H9 (cell line): ENCODE results near the gene ZBP1. TPM values are rescaled to one million over a fixed set of nuclear protein-coding genes. Genes with fewer than 3 reads are reported as not detected.

Experiments
- DNase-seq: peaks from one replicate; pipeline ENCODE4 v3.0.0-alpha.2; 2017
- H2AFZ ChIP-seq: one replicate; pipeline ENCODE4 v1.6.1; 2013; ENCODE audit warnings: mild to moderate bottlenecking, low read length, control low read depth, moderate library complexity
- H2AK5ac ChIP-seq: 2 replicates; pipeline ENCODE4 v1.6.1; 2013; ENCODE audit warnings: low read length, control low read depth, mixed read lengths; ENCODE audit not compliant: insufficient read length
- H2BK120ac ChIP-seq: one replicate; pipeline ENCODE4 v1.6.1; 2013; ENCODE audit warnings: low read depth, mild to moderate bottlenecking, low read length, control low read depth, inconsistent platforms; ENCODE audit not compliant: poor library complexity, severe bottlenecking
- H2BK12ac ChIP-seq: 2 replicates; pipeline ENCODE4 v1.6.1; 2013; ENCODE audit warnings: low read length, control low read depth, mixed read lengths, low read depth; ENCODE audit not compliant: insufficient read length
- H2BK15ac ChIP-seq: 2 replicates; pipeline ENCODE4 v1.6.1; 2013; ENCODE audit warnings: low read depth, low read length, control low read depth
- H2BK20ac ChIP-seq: one replicate; pipeline ENCODE4 v1.6.1; 2013; ENCODE audit warnings: low read depth, mild to moderate bottlenecking, low read length, control low read depth, inconsistent platforms; ENCODE audit not compliant: poor library complexity, severe bottlenecking
- H2BK5ac ChIP-seq: 2 replicates; pipeline ENCODE4 v1.6.1; 2013; ENCODE audit warnings: low read length, control low read depth, mixed read lengths; ENCODE audit not compliant: insufficient read length
- H3K14ac ChIP-seq: 2 replicates; pipeline ENCODE4 v1.6.1; 2013; ENCODE audit warnings: low read length, control low read depth; ENCODE audit not compliant: insufficient read depth
- H3K18ac ChIP-seq: 2 replicates; pipeline ENCODE4 v1.6.1; 2013; ENCODE audit warnings: low read depth, mild to moderate bottlenecking, mixed read lengths, low read length, control low read depth; ENCODE audit not compliant: insufficient read length
- H3K23ac ChIP-seq: 2 replicates; pipeline ENCODE4 v1.6.1; 2013; ENCODE audit warnings: low read length, control low read depth, mixed read lengths, low read depth; ENCODE audit not compliant: insufficient read length
- H3K23me2 ChIP-seq: 2 replicates; pipeline ENCODE4 v1.6.1; 2013; ENCODE audit warnings: low read depth, mild to moderate bottlenecking, mixed read lengths, low read length, control low read depth; ENCODE audit not compliant: insufficient read length, poor library complexity, severe bottlenecking
- H3K27ac ChIP-seq: 2 replicates; pipeline ENCODE4 v1.5.1; 2013; ENCODE audit warnings: low read length, control low read depth, mixed read lengths, low read depth; ENCODE audit not compliant: insufficient read length
- H3K27me3 ChIP-seq: 2 replicates; pipeline ENCODE4 v1.6.1; 2013; ENCODE audit warnings: low read length, control low read depth, inconsistent platforms; ENCODE audit not compliant: insufficient read depth
- H3K4ac ChIP-seq: 2 replicates; pipeline ENCODE4 v1.6.1; 2013; ENCODE audit warnings: low read depth, mild to moderate bottlenecking, control low read depth, inconsistent platforms, low read length, moderate library complexity
- H3K4me1 ChIP-seq: 2 replicates; pipeline ENCODE4 v1.6.1; 2013; ENCODE audit warnings: low read length, control low read depth, inconsistent platforms; ENCODE audit not compliant: insufficient read depth
- H3K4me2 ChIP-seq: 2 replicates; pipeline ENCODE4 v1.6.1; 2013; ENCODE audit warnings: low read length, control low read depth, mixed read lengths; ENCODE audit not compliant: insufficient read length, insufficient read depth
- H3K56ac ChIP-seq: 2 replicates; pipeline ENCODE4 v1.6.1; 2013; ENCODE audit warnings: low read depth, mild to moderate bottlenecking, mixed read lengths, low read length, control low read depth; ENCODE audit not compliant: insufficient read length
- H3K79me1 ChIP-seq: 2 replicates; pipeline ENCODE4 v1.6.1; 2013; ENCODE audit warnings: low read depth, mild to moderate bottlenecking, moderate library complexity, low read length, control low read depth, inconsistent platforms; ENCODE audit not compliant: insufficient read depth, poor library complexity, severe bottlenecking
- H3K79me2 ChIP-seq: 2 replicates; pipeline ENCODE4 v1.6.1; 2013; ENCODE audit warnings: low read length, control low read depth, inconsistent platforms; ENCODE audit not compliant: insufficient read depth
- H3K9ac ChIP-seq: 2 replicates; pipeline ENCODE4 v1.6.1; 2013; ENCODE audit warnings: low read length, control low read depth, mixed read lengths; ENCODE audit not compliant: insufficient read length; ENCODE audit errors: extremely low read depth
- H3K9me3 ChIP-seq: one replicate; pipeline ENCODE4 v1.6.1; 2013; ENCODE audit warnings: low read depth, low read length, inconsistent platforms; ENCODE audit not compliant: control insufficient read depth
- H3T11ph ChIP-seq: one replicate; pipeline ENCODE4 v1.6.1; 2013; ENCODE audit warnings: mild to moderate bottlenecking, low read length, control low read depth, inconsistent platforms
- H4K20me1 ChIP-seq: one replicate; pipeline ENCODE4 v1.6.1; 2013; ENCODE audit not compliant: control insufficient read depth, insufficient read length, insufficient read depth
- H4K5ac ChIP-seq: 2 replicates; pipeline ENCODE4 v1.6.1; 2013; ENCODE audit warnings: low read depth, mild to moderate bottlenecking, mixed read lengths, low read length, control low read depth; ENCODE audit not compliant: insufficient read length
- H4K8ac ChIP-seq: replicated peaks from 2 replicates; pipeline ENCODE4 v1.6.1; 2013; ENCODE audit warnings: low read length, control low read depth, mixed read lengths, low read depth; ENCODE audit not compliant: insufficient read length
- H4K91ac ChIP-seq: 2 replicates; pipeline ENCODE4 v1.6.1; 2013; ENCODE audit warnings: low read depth, mild to moderate bottlenecking, moderate library complexity, mixed read lengths, low read length, control low read depth; ENCODE audit not compliant: insufficient read length
- H3K27ac Mint-ChIP-seq, 3 experiments: 2 replicates in 2 of 3; 3 replicates in 1 of 3; pipeline ENCODE4 v1.8.0; 2020 to 2021; ENCODE audit warnings: mixed read lengths in 3 of 3, mild to moderate bottlenecking in 1 of 3, moderate library complexity in 1 of 3
- H3K27me3 Mint-ChIP-seq: 2 replicates; pipeline ENCODE4 v1.8.0; 2021; ENCODE audit warnings: low read depth, mild to moderate bottlenecking, moderate library complexity, mixed read lengths
- H3K36me3 Mint-ChIP-seq, 3 experiments: 2 replicates in 2 of 3; 3 replicates in 1 of 3; pipeline ENCODE4 v1.8.0; 2020 to 2021; ENCODE audit warnings: low read depth in 3 of 3, mixed read lengths in 3 of 3; ENCODE audit not compliant: insufficient read depth in 1 of 3
- H3K4me1 Mint-ChIP-seq, 2 experiments: 2 replicates each; pipeline ENCODE4 v1.8.0; 2020; ENCODE audit warnings: mixed read lengths in 2 of 2
- H3K4me3 Mint-ChIP-seq, 2 experiments: 2 replicates in 1 of 2; 3 replicates in 1 of 2; pipeline ENCODE4 v1.8.0; 2020 to 2021; ENCODE audit warnings: mild to moderate bottlenecking in 2 of 2, mixed read lengths in 2 of 2, moderate library complexity in 1 of 2
- H3K9me3 Mint-ChIP-seq, 2 experiments: 2 replicates in 1 of 2; 3 replicates in 1 of 2; pipeline ENCODE4 v1.8.0; 2020; ENCODE audit warnings: mild to moderate bottlenecking in 2 of 2, mixed read lengths in 2 of 2, moderate library complexity in 1 of 2
- WGBS: extraction: QIAGEN DNeasy Blood & Tissue Kit; methylation state at CpG from one replicate; pipeline ENCODE4 v1.1.7; 2013; ENCODE audit warnings: missing lambda C conversion rate, low lambda C conversion rate, mixed read lengths; ENCODE audit not compliant: insufficient read length; ENCODE audit errors: extremely low coverage; 5-methylcytosine and 5-hydroxymethylcytosine counted together
- total RNA-seq: library from RNA; stranded (reverse); gene quantifications from 2 replicates; pipeline ENCODE4 v1.2.1, GENCODE V29; 2021
- TF ChIP-seq, protein P1 (sequence below): fragments of 200-600 bp; sonication (generic); conservative IDR thresholded peaks from 3 replicates; pipeline ENCODE4 v1.8.0; 2021; ENCODE audit warnings: antibody characterized with exemption, mild to moderate bottlenecking

ZBP1 gene
- total RNA-seq, 1 experiment from 2014 or later: not detected

DNA sequence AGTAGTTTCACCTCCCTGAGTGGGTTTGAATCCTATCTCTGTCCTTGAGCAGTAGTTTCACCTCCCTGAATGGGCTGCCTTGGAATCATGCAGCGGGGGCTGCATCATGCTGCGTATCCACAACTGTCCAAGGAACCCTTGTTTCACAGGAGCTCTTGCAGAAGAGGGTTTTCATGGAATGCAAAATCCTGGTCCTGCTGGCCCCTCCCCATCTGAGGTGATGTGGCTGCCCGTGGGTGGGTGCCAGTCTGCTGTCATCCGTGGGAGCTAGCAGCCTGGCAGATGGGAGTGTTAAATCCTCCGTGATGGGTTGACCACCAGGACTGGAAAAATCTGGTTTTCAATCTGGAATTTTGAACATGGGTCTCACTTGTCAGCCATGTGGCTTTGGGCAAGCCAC, 21.7 kb downstream of the ZBP1 start:
- Mint-ChIP-seq H3K9me3 (no peaks in the 10 kb centered on the region; a peak in 1 of 5 replicates), H3K4me3 (no peak overlapping the region), H3K27ac (no peak overlapping the region), H3K36me3 (no peaks in the 10 kb centered on the region; a peak in 2 of 7 replicates), H3K27me3 (peaks cover 6% of the 10 kb centered on the region; the same call in 1 of the 2 replicates), H3K4me1 (peaks cover 10 to 22% of the 10 kb centered on the region in 2 experiments)
- H3K9ac ChIP-seq: no peak overlapping the region
- no peaks in the 10 kb centered on the region for H3K79me1 ChIP-seq
- H3K14ac ChIP-seq: no peak overlapping the region
- no peaks in the 10 kb centered on the region for H3K27me3 ChIP-seq
- H3K23ac ChIP-seq: no peak overlapping the region
- H4K8ac ChIP-seq: no peak overlapping the region
- H3K4me2 ChIP-seq: no peak overlapping the region
- no peak overlapping the region for H2BK5ac ChIP-seq
- no peak overlapping the region for H2BK20ac ChIP-seq
- no peak overlapping the region for H3K27ac ChIP-seq
- no peak overlapping the region for H2BK15ac ChIP-seq
- no peak overlapping the region for H3K18ac ChIP-seq
- H4K91ac ChIP-seq: no peak overlapping the region
- no peaks in the 10 kb centered on the region for H3K9me3 ChIP-seq
- H2AFZ ChIP-seq: no peak overlapping the region
- no peak overlapping the region for H2AK5ac ChIP-seq
- H3K79me2 ChIP-seq: no peaks in the 10 kb centered on the region
- no peak overlapping the region for H3K4ac ChIP-seq
- H3K23me2 ChIP-seq: no peaks in the 10 kb centered on the region
- no peaks in the 10 kb centered on the region for H4K20me1 ChIP-seq
- no peak overlapping the region for H2BK120ac ChIP-seq
- TF ChIP-seq, protein P1, sequence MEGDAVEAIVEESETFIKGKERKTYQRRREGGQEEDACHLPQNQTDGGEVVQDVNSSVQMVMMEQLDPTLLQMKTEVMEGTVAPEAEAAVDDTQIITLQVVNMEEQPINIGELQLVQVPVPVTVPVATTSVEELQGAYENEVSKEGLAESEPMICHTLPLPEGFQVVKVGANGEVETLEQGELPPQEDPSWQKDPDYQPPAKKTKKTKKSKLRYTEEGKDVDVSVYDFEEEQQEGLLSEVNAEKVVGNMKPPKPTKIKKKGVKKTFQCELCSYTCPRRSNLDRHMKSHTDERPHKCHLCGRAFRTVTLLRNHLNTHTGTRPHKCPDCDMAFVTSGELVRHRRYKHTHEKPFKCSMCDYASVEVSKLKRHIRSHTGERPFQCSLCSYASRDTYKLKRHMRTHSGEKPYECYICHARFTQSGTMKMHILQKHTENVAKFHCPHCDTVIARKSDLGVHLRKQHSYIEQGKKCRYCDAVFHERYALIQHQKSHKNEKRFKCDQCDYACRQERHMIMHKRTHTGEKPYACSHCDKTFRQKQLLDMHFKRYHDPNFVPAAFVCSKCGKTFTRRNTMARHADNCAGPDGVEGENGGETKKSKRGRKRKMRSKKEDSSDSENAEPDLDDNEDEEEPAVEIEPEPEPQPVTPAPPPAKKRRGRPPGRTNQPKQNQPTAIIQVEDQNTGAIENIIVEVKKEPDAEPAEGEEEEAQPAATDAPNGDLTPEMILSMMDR: no peak
- no peaks in the 10 kb centered on the region for H3K4me1 ChIP-seq
- no CpG with 5 or more reads among the region's 5 CpGs for WGBS
- DNase-seq: no peak
- H4K5ac ChIP-seq: no peak overlapping the region
- no peak overlapping the region for H3K56ac ChIP-seq
- no peak overlapping the region for H3T11ph ChIP-seq
- H2BK12ac ChIP-seq: no peak overlapping the region
